Stimulated activated CD4-positive, alpha-beta T cell treated with anti-CD3 and anti-CD28 coated beads, TNF-alpha, amount 100 ng/mL, for 1 hour (primary cell): ENCODE results near the gene SLC25A17.
"Not testable (repeated sequence)": the region's sequence is repeated elsewhere in the genome, so short reads cannot be mapped to it uniquely, and the experiment has no call there.

ENCODE experiments used
- DNase-seq, 3 donors: peaks; one replicate each; pipeline ENCODE4 v3.0.0-alpha.2; 2020; ENCODE audit warnings: low read depth in 3 of 3, low spot score in 1 of 3

SLC25A17 gene

DNA sequence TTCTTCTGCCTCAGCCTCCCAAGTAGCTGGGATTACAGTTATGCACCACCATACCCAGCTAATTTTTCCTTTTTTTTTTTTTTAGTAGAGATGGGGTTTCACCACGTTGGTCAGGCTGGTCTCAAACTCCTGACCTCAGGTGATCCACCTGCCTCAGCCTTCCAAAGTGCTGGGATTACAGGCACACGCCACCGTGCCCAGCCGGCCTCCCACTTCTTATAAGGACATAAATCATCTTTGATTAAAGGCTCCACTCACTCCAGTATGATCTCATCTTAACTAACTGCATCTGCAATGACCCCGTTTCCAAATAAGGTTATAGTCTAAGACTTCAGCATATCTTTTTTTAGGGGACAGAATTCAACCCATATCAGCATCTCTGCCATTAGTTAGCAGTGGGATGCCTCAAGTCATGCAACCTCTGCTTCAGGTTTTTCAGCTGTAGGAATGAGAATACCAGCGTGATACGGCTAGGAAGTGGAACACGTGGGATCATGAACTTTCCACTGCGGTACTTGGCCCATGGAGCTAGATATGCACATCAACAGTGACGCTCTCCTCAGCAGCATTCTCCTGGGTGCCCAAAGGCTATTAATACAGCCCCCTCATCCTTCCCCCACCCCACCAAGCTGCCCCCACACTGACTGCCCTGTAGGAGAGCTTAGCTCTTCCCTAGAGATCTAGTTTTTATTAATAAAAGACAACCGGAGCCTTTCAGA, 98.4 kb downstream of the SLC25A17 start:
- no peak for DNase-seq

DNA sequence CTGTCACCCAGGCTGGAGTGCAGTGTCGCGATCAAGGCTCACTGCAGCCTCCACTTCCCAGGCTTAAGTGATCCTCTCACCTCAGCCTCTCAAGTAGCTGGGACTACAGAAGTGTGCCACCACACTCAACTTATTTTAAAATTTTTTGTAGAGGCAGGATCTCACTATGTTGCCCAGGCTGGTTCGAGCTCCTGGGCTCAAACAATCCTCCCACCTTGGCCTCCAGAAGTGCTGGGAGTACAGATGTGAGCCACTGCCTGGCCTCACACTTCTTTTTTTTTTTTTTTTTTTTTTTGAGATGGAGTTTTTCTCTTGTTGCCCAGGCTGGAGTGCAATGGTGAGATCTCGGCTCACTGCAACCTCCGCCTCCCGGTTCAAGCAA, 99.0 kb downstream of the SLC25A17 start:
- not testable (repeated sequence) for DNase-seq
